SH-SY5Y (cell line): ENCODE measurements around the gene PODNL1.

ENCODE experiments used
- GATA2 ChIP-seq: IDR thresholded peaks from 2 replicates; pipeline ENCODE4 v1.6.1; 2011; ENCODE audit warnings: mild to moderate bottlenecking, low read depth, low read length
- GATA3 ChIP-seq: IDR thresholded peaks from 2 replicates; pipeline ENCODE4 v1.6.1; 2011; ENCODE audit warnings: low read depth, mild to moderate bottlenecking, low read length, moderate library complexity

PODNL1 gene

DNA sequence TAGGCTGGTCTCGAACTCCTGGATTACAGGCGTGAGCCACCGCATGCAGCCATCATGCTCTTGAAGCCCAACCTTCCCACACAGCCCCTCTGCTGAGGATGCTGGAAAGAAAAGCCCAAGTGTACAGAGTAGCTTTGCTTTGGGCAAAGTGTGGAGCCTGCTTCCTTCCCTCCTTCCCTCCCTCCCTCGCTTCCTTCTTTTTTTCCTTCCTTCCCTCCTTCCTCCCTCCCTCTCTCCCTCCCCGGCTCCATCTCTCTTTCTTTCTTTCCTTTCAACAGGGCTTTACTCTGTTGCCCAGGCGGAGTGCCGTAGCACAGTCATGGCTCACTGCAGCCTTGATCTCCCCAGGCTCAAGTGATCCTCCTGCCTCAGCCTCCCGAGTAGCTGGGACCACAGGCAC is 29.5 kb downstream of the PODNL1 start:
- no peak for TF ChIP-seq GATA3
- TF ChIP-seq GATA2 = no peak

DNA sequence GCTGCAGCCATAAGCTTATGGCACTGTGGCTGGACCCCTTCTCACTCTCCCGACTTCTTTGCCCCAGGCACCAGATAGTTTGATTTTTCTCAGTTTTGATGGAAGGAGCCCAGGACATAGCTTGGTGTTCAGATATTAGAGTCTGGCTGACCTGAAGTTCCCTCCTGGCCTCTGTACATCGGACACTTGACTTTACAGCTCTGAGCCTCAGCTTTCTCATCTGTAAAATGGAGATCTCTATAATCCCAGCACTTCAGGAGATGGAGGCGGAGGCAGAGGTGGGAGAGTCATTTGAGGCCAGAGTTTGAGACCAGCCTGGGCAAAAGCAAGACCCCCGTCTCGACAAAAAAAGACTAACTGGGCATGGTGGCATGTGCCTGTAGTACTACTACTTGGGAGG is 31.3 kb downstream of the PODNL1 start:
- TF ChIP-seq GATA2 (no peak), GATA3 (no peak)

GRCh38 chr19:13906521-13906904 is 31.7 kb downstream of the PODNL1 start:
- TF ChIP-seq GATA3 = no peak
- TF ChIP-seq GATA2 = no peak

GRCh38 chr19:13905634-13906520 is 32.3 kb downstream of the PODNL1 start, which contains the start of the genes BRME1 and CC2D1A:
TSS of gene BRME1 (minus strand) at chr19:13906117. CDS start at chr19:13904892, 1,225 bp downstream.
TSS of gene CC2D1A (plus strand) at chr19:13906201. CDS start at chr19:13906442, 241 bp downstream.
- TF ChIP-seq GATA2 = no peak

DNA sequence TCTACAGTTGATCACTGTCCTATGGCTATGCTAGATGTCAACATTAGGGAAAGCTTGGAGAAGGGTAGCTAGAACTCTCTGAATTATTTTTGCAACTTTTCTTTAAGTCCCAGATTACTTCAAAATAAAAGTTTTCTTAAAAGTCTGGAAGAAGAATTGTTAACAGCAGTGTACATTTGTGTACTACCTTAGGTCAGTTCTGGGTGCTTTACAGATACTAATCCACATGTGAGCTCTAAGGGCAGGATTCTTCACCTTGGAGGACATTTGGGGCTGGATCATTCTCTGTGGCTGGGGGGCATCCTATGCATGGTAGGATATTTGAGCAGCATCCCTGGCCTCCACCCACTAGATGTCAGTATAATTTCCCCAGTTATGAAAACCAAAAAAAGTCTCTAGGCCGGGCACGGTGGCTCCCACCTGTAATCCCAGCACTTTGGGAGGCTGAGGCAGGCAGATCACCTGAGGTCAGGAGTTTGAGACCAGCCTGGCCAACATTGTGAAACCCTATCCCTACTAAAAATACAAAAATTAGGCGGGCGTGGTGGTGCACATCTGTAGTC is 35.1 kb downstream of the PODNL1 start:
- TF ChIP-seq GATA2 = no peak
- no peak for TF ChIP-seq GATA3

- TF ChIP-seq GATA3 = no peak
- no peak for TF ChIP-seq GATA2
Measured at GRCh38 chr19:13899912-13900584, 38.2 kb downstream of the PODNL1 start.

GRCh38 chr19:13899393-13899792 is 38.8 kb downstream of the PODNL1 start:
- TF ChIP-seq GATA2 (no peak), GATA3 (no peak)

GRCh38 chr19:13896227-13896626 is 42.0 kb downstream of the PODNL1 start:
- no peak for TF ChIP-seq GATA2
- no peak for TF ChIP-seq GATA3

DNA sequence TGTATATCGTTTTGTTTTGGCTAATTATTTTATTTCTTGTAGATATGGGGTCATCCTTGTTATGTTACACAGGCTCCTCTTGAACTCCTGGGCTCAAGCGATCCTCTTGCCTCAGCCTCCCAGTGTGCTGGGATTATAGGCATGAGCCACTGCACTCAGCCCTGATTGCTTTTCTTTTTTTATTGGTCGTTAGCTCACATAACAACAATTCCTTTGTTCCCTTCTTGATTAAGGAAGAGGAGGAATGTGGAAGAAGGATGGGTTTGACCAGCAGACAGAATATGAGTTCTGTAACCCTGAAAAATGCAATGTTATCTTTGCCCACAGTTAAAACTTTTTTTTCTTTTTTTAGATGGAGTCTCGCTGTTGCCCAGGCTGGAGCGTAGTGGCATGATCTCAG is 43.7 kb downstream of the PODNL1 start:
- TF ChIP-seq GATA2 = no peak
- TF ChIP-seq GATA3 = no peak

DNA sequence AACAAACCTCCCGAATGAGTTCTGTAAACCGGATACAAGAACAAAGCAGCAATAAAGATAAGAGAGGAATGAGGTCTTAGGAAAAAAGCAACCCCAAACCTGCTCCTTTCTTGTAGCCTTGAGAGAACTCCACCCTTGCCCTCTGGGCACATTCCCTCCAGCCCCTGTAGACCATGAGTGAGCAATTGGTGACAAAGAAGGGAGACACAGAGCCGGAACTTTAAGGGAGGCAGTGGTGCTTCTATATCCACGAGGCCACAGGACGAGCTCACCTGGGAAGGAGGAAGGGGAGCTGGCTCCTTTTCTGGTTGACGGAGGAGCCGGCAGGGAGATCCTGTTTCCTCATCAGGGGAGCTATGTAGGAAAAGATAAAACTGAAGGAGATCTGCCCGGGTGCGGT is 45.3 kb downstream of the PODNL1 start:
- TF ChIP-seq GATA2 (no peak), GATA3 (no peak)

DNA sequence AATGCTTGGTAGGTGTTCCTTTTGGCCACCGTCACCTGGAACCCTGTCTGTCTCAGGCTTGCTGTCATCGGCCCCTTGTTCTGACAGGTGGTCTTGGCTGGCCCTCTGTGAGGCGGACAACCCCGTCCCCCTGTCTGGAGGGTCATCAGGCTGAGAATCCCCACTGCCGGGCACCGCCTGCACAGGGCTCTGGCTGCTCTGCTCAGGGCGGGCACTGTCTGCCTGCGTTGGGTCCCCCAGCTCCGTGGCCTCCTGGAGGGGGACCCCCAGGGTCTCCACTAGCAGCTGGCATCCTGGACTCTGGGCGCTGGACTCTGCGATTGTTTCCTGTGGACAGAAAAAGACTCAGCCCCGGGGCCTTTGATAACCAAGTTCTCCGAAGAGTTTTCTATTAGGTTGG is 48.1 kb downstream of the PODNL1 start:
- no peak for TF ChIP-seq GATA3
- TF ChIP-seq GATA2 = no peak

- TF ChIP-seq GATA3 (no peak), GATA2 (no peak)
Measured at GRCh38 chr19:13888281-13888680, 49.9 kb downstream of the PODNL1 start.

DNA sequence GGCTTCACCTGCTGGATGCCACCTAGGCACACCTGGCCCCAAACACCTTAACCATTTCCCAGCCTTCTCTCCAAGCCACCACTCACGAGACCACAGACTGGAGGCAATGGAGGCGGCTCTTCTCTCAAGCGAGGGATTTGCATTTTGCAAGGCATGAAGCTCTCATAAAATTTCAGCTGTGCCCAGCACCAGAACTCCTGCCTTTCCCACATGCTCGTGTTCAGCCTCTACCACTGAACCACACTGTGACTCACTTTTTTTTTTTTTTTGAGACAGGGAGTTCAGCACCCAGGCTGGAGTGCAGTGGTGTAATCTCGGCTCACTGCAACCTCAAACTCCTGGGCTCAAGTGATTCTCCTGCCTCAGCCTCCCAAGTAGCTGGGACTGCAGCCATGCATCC is 50.7 kb downstream of the PODNL1 start:
- TF ChIP-seq GATA3 (no peak), GATA2 (no peak)

DNA sequence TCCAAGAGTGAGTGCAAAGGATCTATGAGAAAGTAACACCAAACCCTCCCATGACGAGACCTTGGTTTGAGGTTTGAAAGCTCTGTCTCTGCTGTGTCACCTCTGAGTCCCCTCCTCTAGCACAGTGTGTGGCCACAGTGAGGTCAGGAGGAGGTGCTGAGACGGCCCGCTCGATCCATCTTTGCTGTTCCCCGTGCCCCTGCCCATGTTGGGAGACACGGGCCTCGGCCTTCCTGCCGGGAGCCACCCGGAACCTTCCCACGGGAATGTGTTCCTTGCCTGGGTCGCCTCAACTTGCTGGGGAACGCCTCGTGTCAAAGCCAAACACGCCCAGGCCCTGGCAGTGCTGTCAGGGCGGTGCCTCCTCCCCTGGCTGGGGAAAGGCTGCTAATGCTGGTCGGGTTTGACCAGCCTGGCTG is 51.2 kb downstream of the PODNL1 start:
- TF ChIP-seq GATA3 (no peak), GATA2 (no peak)
